Measurements from ENCODE around the gene ARNT2. TPM values are rescaled to one million over a fixed set of nuclear protein-coding genes. Genes with fewer than 3 reads are reported as not detected.

ARNT2 gene
- total RNA-seq, 4 donors from 2014 or later: 1.8 to 5.1 (median 3.6) TPM

GRCh38 chr15:80638553-80639167, 234.5 kb downstream of the ARNT2 start:
- Histone ChIP-seq H3K36me3 (no peaks in the 10 kb centered on the region), H3K27ac (no peak overlapping the region), H3K4me3 (no peak overlapping the region), H3K27me3 (no peaks in the 10 kb centered on the region), H3K9me3 (peaks cover 3% of the 10 kb centered on the region), H3K4me1 (peaks cover 6% of the 10 kb centered on the region)
- 72% methylated on average over 3 of the region's 3 CpGs for WGBS
- no peak for DNase-seq (ENCODE audit: low spot score in 2 of 2)
- no peak for TF ChIP-seq POLR2A (IDR thresholded peaks at IDR 0.05)

- Histone ChIP-seq H3K4me3 (no peak overlapping the region), H3K9me3 (peaks cover 3% of the 10 kb centered on the region), H3K27ac (no peak overlapping the region), H3K27me3 (no peaks in the 10 kb centered on the region), H3K4me1 (peaks cover 6% of the 10 kb centered on the region), H3K36me3 (no peaks in the 10 kb centered on the region)
- 36% methylated on average over 2 of the region's 2 CpGs for WGBS
- no peak for DNase-seq (ENCODE audit: low spot score in 2 of 2)
- TF ChIP-seq POLR2AphosphoS5 (IDR thresholded peaks at IDR 0.05) (no peak), POLR2A (IDR thresholded peaks at IDR 0.05) (no peak)
- TF ChIP-seq, protein P1, sequence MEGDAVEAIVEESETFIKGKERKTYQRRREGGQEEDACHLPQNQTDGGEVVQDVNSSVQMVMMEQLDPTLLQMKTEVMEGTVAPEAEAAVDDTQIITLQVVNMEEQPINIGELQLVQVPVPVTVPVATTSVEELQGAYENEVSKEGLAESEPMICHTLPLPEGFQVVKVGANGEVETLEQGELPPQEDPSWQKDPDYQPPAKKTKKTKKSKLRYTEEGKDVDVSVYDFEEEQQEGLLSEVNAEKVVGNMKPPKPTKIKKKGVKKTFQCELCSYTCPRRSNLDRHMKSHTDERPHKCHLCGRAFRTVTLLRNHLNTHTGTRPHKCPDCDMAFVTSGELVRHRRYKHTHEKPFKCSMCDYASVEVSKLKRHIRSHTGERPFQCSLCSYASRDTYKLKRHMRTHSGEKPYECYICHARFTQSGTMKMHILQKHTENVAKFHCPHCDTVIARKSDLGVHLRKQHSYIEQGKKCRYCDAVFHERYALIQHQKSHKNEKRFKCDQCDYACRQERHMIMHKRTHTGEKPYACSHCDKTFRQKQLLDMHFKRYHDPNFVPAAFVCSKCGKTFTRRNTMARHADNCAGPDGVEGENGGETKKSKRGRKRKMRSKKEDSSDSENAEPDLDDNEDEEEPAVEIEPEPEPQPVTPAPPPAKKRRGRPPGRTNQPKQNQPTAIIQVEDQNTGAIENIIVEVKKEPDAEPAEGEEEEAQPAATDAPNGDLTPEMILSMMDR (IDR thresholded peaks at IDR 0.05): no peak
Measured at GRCh38 chr15:80639168-80639555, 235.0 kb downstream of the ARNT2 start.

GRCh38 chr15:80640531-80641121, 236.4 kb downstream of the ARNT2 start:
- TF ChIP-seq EP300 (IDR thresholded peaks at IDR 0.05) (no peak), POLR2A (IDR thresholded peaks at IDR 0.05) (no peak), POLR2AphosphoS5 (IDR thresholded peaks at IDR 0.05) (no peak)
- TF ChIP-seq, protein P1 (IDR thresholded peaks at IDR 0.05): no peak
- Histone ChIP-seq H3K4me1 (peaks cover 6% of the 10 kb centered on the region), H3K27ac (no peak overlapping the region), H3K36me3 (no peaks in the 10 kb centered on the region), H3K27me3 (no peaks in the 10 kb centered on the region), H3K9me3 (peaks cover 3% of the 10 kb centered on the region), H3K4me3 (no peak overlapping the region)
- WGBS: 78% methylated on average over 3 of the region's 3 CpGs
- no peak for DNase-seq (ENCODE audit: low spot score in 2 of 2)

GRCh38 chr15:80641384-80641783, 237.2 kb downstream of the ARNT2 start:
- Histone ChIP-seq H3K27me3 (no peaks in the 10 kb centered on the region), H3K27ac (no peak overlapping the region), H3K9me3 (peaks cover 3% of the 10 kb centered on the region), H3K36me3 (no peaks in the 10 kb centered on the region), H3K4me3 (no peak overlapping the region), H3K4me1 (peaks cover 6% of the 10 kb centered on the region)
- TF ChIP-seq EP300 (IDR thresholded peaks at IDR 0.05): no peak
- TF ChIP-seq POLR2AphosphoS5 (IDR thresholded peaks at IDR 0.05): no peak
- TF ChIP-seq, protein P1 (IDR thresholded peaks at IDR 0.05): no peak
- no peak for TF ChIP-seq POLR2A (IDR thresholded peaks at IDR 0.05)
- 66% methylated on average over 7 of the region's 7 CpGs for WGBS
- no peak for DNase-seq (ENCODE audit: low spot score in 2 of 2)

DNA sequence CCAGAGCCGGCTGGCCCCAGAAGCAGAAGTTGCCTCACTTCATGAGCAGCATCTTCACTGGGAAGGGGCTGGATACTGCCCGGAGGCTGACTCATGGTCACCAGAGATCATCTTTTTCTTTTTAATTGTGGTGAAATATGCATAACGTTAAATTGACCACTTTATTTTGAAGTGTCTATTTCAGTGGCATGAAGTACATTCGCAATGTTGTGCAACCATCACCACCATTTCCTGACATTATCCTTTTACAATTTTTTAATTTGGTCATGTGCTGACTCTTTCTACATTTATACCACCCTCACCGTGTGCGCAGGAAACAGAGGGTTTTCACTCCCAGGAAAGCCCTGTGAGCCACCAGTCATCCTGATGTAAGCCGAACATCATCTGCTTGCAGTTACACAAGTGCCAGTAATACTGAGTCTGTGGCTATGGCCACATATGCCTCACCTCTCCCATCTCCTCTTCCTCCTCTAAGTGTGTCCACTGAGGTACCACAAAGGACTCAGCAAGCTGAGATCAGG, 239.3 kb downstream of the ARNT2 start:
- Histone ChIP-seq H3K4me3 (no peak overlapping the region), H3K36me3 (no peaks in the 10 kb centered on the region), H3K27ac (no peak overlapping the region), H3K9me3 (peaks cover 3% of the 10 kb centered on the region), H3K27me3 (no peaks in the 10 kb centered on the region), H3K4me1 (no peaks in the 10 kb centered on the region)
- 55% methylated on average over 7 of the region's 7 CpGs for WGBS
- TF ChIP-seq EP300 (IDR thresholded peaks at IDR 0.05) (no peak), POLR2AphosphoS5 (IDR thresholded peaks at IDR 0.05) (no peak), POLR2A (IDR thresholded peaks at IDR 0.05) (no peak)
- TF ChIP-seq, protein P1 (IDR thresholded peaks at IDR 0.05): no peak
- DNase-seq (ENCODE audit: low spot score in 2 of 2): no peak
